MCF 10A (cell line): ENCODE results near the gene NBPF3. TPM values are rescaled to one million over a fixed set of nuclear protein-coding genes. Genes with fewer than 3 reads are reported as not detected.
A peak's percentile ranks its signal among the peaks of the same experiment; 100 is the strongest.

Experiments
- BruUV-seq: library from RNA; stranded (reverse); fragments of 400-500 nt; replicated peaks from 2 replicates; lab custom pipeline; 2021; lab: Mats Ljungman, UMichigan
- CTCF ChIA-PET: fragments of 300-600 bp; sonication (Branson Sonifier 250); formaldehyde crosslinking; extraction: SDS; loops from one replicate; lab custom pipeline; 2021; ENCODE audit warnings: antibody characterized with exemption, inconsistent platforms; lab: Yijun Ruan, JAX
- POLR2A ChIA-PET: fragments of 300-600, 350-650 bp; sonication (Branson Sonifier 250); formaldehyde crosslinking; extraction: SDS; loops from one replicate; lab custom pipeline; 2020; ENCODE audit warnings: antibody characterized with exemption, inconsistent platforms; lab: Yijun Ruan, JAX
- DNase-seq: peaks from one replicate; pipeline ENCODE4 v3.0.0-alpha.2; 2018; ENCODE audit not compliant: unreplicated experiment
- H3K27ac Mint-ChIP-seq: one replicate; pipeline ENCODE4 v1.8.0; 2022; ENCODE audit warnings: mild to moderate bottlenecking, low read depth, mixed read lengths; ENCODE audit not compliant: unreplicated experiment
- H3K27me3 Mint-ChIP-seq: one replicate; pipeline ENCODE4 v1.8.0; 2022; ENCODE audit warnings: mixed read lengths; ENCODE audit not compliant: insufficient read depth, unreplicated experiment
- H3K36me3 Mint-ChIP-seq: one replicate; pipeline ENCODE4 v1.8.0; 2022; ENCODE audit warnings: mild to moderate bottlenecking, moderate library complexity, mixed read lengths; ENCODE audit not compliant: insufficient read depth, unreplicated experiment
- H3K4me1 Mint-ChIP-seq: one replicate; pipeline ENCODE4 v1.8.0; 2022; ENCODE audit warnings: mixed read lengths; ENCODE audit not compliant: insufficient read depth, unreplicated experiment
- H3K4me3 Mint-ChIP-seq: one replicate; pipeline ENCODE4 v1.8.0; 2022; ENCODE audit warnings: mild to moderate bottlenecking, moderate library complexity, mixed read lengths; ENCODE audit not compliant: unreplicated experiment
- H3K9me3 Mint-ChIP-seq: one replicate; pipeline ENCODE4 v1.8.0; 2022; ENCODE audit warnings: mixed read lengths; ENCODE audit not compliant: unreplicated experiment
- CTCF ChIP-seq: fragments of 200-600 bp; IDR thresholded peaks from one replicate; pipeline ENCODE4 v1.8.0; 2022; ENCODE audit warnings: antibody characterized with exemption, mild to moderate bottlenecking; ENCODE audit not compliant: unreplicated experiment
- intact Hi-C: fragments of 100-400 bp; cut with micrococcal nuclease; formaldehyde crosslinking; loops from 2 replicates; pipeline ENCODE4 v1.14.1; 2022
- total RNA-seq: library from RNA; stranded (reverse); gene quantifications from 2 replicates; pipeline ENCODE4 v1.2.3, GENCODE V29; 2022

Gene NBPF3
- total RNA-seq, 1 experiment from 2014 or later = 6.5 TPM

GRCh38 chr1:21489146-21489545 is 49.2 kb downstream of the NBPF3 start:
- POLR2A ChIA-PET = no interaction called here

DNA sequence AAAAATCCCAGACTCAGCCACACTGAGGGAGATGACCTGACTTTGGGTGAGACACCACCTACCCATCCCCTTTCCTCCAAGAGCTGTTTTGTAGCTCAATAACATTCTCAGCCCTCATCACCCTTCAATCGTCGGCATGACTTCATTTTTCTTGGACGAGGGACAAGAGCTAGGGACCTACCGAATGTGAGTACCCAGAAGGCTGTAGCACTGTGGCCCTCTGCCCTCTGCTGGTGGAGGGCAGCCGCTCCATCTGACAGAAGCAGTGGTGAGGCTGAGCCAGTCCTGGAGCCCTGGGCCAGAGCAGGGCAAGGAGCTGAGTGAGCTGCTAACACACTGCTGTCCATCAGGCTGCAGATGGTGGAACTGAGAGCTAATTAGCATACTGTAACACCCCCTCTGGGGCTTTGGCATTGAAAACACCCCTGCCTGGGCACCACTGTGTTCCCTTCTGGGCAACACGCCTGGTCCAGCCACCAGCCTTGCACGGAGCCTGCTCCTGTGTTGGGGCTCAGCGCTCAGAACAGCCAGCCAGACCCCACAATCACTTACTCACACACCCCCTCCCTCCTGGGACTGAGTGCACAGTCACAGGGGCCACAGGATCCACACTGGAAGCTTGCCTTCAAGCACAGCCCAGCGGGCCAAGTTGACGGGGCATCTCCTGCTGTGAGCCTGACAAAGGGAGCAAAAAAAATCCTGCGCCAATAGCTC is 51.0 kb downstream of the NBPF3 start:
- Mint-ChIP-seq H3K4me3 (no peak overlapping the region), H3K27me3 (peaks cover 12% of the 10 kb centered on the region), H3K36me3 (no peaks in the 10 kb centered on the region), H3K4me1 (no peaks in the 10 kb centered on the region), H3K9me3 (no peaks in the 10 kb centered on the region), H3K27ac (no peak overlapping the region)
- TF ChIP-seq CTCF = peak; percentile 61
- intact Hi-C loops = no loop called here
- peak; percentile 59 for DNase-seq
- CTCF ChIA-PET = interaction anchor here (0.5 to 1.1 kb wide), 4 partner anchors 18 to 259 kb away, joined by 3 to 6 read pairs (median 4); partner anchors contain the start of gene ALPL
- POLR2A ChIA-PET = interaction anchor here (0.7 kb wide), 1 partner anchor 20 kb away, joined by 4 read pairs; no protein-coding TSS in a partner anchor
- BruUV-seq = no TSS peak

More at GRCh38 chr1:21489146-21489545, 49.2 kb downstream of the NBPF3 start:
- Mint-ChIP-seq H3K4me3 (no peak overlapping the region), H3K36me3 (no peaks in the 10 kb centered on the region), H3K9me3 (no peaks in the 10 kb centered on the region), H3K27me3 (peaks cover 12% of the 10 kb centered on the region), H3K4me1 (no peaks in the 10 kb centered on the region), H3K27ac (no peak overlapping the region)
- TF ChIP-seq CTCF = no peak
- intact Hi-C loops = no loop called here
- no TSS peak for BruUV-seq
- CTCF ChIA-PET = interaction anchor here (0.7 kb wide), 1 partner anchor 936 kb away, joined by 3 read pairs; no protein-coding TSS in a partner anchor
- no peak for DNase-seq

GRCh38 chr1:21491488-21492355 is 51.8 kb downstream of the NBPF3 start:
- BruUV-seq = no TSS peak

More at GRCh38 chr1:21491488-21492355, 51.8 kb downstream of the NBPF3 start:
- Mint-ChIP-seq H3K27me3 (peaks cover 12% of the 10 kb centered on the region), H3K27ac (no peak overlapping the region), H3K9me3 (no peaks in the 10 kb centered on the region), H3K36me3 (no peaks in the 10 kb centered on the region), H3K4me1 (no peaks in the 10 kb centered on the region), H3K4me3 (no peak overlapping the region)
- ChIA-PET CTCF (interaction anchor here (0.8 to 1.1 kb wide), 3 partner anchors 17 to 260 kb away, joined by 3 to 6 read pairs (median 4); partner anchors contain the start of gene ALPL), POLR2A (interaction anchor here (0.6 to 0.7 kb wide), 2 partner anchors 19 to 1607 kb away, joined by 4 read pairs; no protein-coding TSS in a partner anchor)
- intact Hi-C loops = no loop called here
- no peak for DNase-seq
- TF ChIP-seq CTCF = no peak
